Measurements from ENCODE around the gene FRG2.
"Not testable (repeated sequence)": the region's sequence is repeated elsewhere in the genome, so short reads cannot be mapped to it uniquely, and the experiment has no call there.

The FRG2 gene

GRCh38 chr4:190015538-190016368, 11.3 kb downstream of the FRG2 start:
- peak; percentile 33 for DNase-seq

GRCh38 chr4:190014771-190015537, 12.1 kb downstream of the FRG2 start:
- peak; percentile 45 for DNase-seq

- DNase-seq = not testable (repeated sequence)
Observed at GRCh38 chr4:189989941-189990340, 37.1 kb downstream of the FRG2 start.

GRCh38 chr4:189988877-189989431, 38.1 kb downstream of the FRG2 start:
- DNase-seq = no peak

GRCh38 chr4:189985651-189986243, 41.3 kb downstream of the FRG2 start:
- DNase-seq = not testable (repeated sequence)

GRCh38 chr4:189984661-189985060, 42.4 kb downstream of the FRG2 start:
- DNase-seq = not testable (repeated sequence)

- not testable (repeated sequence) for DNase-seq
Observed at GRCh38 chr4:189983916-189984526, 43.0 kb downstream of the FRG2 start.

- no peak for DNase-seq
Observed at GRCh38 chr4:189981970-189982369, 45.1 kb downstream of the FRG2 start.

GRCh38 chr4:189980292-189980691, 46.8 kb downstream of the FRG2 start:
- DNase-seq = not testable (repeated sequence)

GRCh38 chr4:189979196-189980047, 47.6 kb downstream of the FRG2 start:
- peak; percentile 9 for DNase-seq

Data from retina (tissue), 1 donor.